RWPE2 (cell line): ENCODE data around the gene PER1.
"Not testable (repeated sequence)": the region's sequence is repeated elsewhere in the genome, so short reads cannot be mapped to it uniquely, and the experiment has no call there.

ENCODE experiments used
- ATAC-seq: fragments of 200-7000 bp; cut with Tn5 transposase; 3 replicates; pipeline ENCODE4 v1.9.1; 2021; ENCODE audit warnings: low read depth
- DNase-seq: peaks from one replicate; pipeline ENCODE4 v3.0.0-alpha.2; 2020; ENCODE audit warnings: low spot score
- H3K27ac ChIP-seq: fragments of 450-650 bp; 2 replicates; pipeline ENCODE4 v1.5.1; 2017; ENCODE audit warnings: mild to moderate bottlenecking; ENCODE audit not compliant: poor library complexity, severe bottlenecking
- H3K27me3 ChIP-seq: fragments of 250-450 bp; sonication (Bioruptor Pico); 2 replicates; pipeline ENCODE4 v1.5.1; 2021; ENCODE audit warnings: mild to moderate bottlenecking, moderate library complexity; ENCODE audit not compliant: insufficient read depth, poor library complexity, severe bottlenecking
- H3K36me3 ChIP-seq: fragments of 250-450 bp; sonication (Bioruptor Pico); 2 replicates; pipeline ENCODE4 v1.5.1; 2020; ENCODE audit warnings: low read depth, mild to moderate bottlenecking, moderate library complexity
- H3K4me1 ChIP-seq: fragments of 250-450 bp; sonication (Bioruptor Pico); 2 replicates; pipeline ENCODE4 v1.5.1; 2021; ENCODE audit warnings: mild to moderate bottlenecking, moderate library complexity; ENCODE audit not compliant: insufficient read depth, poor library complexity, severe bottlenecking
- H3K4me3 ChIP-seq: fragments of 250-450 bp; sonication (Bioruptor Pico); 2 replicates; pipeline ENCODE4 v1.5.1; 2021; ENCODE audit warnings: mild to moderate bottlenecking, moderate library complexity; ENCODE audit not compliant: severe bottlenecking
- H3K9me3 ChIP-seq: fragments of 250-450 bp; sonication (Bioruptor Pico); 2 replicates; pipeline ENCODE4 v1.5.1; 2021; ENCODE audit warnings: mild to moderate bottlenecking, moderate library complexity; ENCODE audit not compliant: severe bottlenecking
- TF ChIP-seq, protein P1 (sequence below): fragments of 450-650 bp; IDR thresholded peaks from one replicate; pipeline ENCODE4 v1.5.1; 2017; ENCODE audit warnings: mild to moderate bottlenecking, moderate library complexity; ENCODE audit not compliant: poor library complexity, severe bottlenecking

The PER1 gene

DNA sequence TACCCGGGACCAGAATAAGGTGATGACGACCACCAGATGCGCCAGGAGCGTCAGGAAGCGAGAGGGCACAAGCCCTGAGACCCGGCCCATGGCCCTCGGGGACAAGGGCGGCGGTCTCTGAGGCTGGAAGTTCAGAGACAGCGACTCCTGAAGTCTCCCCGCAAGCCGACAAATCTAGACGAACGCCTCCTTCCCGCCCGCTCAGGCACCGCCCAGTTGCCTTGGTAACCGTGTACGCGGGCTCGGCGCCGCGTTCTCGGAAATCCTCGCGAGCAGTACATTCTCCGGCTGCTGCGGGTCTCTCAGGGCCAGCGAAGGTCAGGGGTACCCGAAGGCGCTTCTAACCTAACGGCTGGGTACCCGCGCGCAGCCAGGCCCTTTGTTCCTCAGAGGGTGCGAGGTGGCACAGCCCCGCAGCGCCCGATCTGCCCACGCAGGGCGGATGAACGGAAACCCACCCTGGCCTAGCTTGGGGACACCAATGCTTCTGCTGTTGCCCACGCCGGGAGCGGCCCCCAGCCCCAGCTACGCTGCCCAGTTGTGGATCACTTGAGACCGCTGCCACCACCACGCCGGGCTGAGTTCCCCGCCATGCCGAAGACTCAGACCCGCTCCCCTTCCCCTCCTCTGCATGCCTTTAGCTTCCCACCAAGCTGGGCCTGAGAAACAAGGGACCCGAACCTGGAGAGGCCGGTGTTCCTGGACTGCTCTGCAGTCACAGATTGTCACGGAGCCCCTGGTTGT lies 24.2 kb upstream of the PER1 start, which contains the start of gene TMEM107:
Gene TMEM107, minus strand, starts transcription at position 184 of the 744 bp plus-strand sequence. Its CDS starts 94 bp downstream, at position 90.
- Histone ChIP-seq H3K4me1 (peaks cover 8% of the 10 kb centered on the region), H3K4me3 (peak within 1 kb of the TSS; percentile 52), H3K27ac (peak within 1 kb of the TSS; percentile 82), H3K36me3 (no peaks in the 10 kb centered on the region), H3K27me3 (no peaks in the 10 kb centered on the region), H3K9me3 (no peaks in the 10 kb centered on the region)
- peak; percentile 91 for DNase-seq
- peak; percentile 71 for ATAC-seq
- TF ChIP-seq, protein P1, sequence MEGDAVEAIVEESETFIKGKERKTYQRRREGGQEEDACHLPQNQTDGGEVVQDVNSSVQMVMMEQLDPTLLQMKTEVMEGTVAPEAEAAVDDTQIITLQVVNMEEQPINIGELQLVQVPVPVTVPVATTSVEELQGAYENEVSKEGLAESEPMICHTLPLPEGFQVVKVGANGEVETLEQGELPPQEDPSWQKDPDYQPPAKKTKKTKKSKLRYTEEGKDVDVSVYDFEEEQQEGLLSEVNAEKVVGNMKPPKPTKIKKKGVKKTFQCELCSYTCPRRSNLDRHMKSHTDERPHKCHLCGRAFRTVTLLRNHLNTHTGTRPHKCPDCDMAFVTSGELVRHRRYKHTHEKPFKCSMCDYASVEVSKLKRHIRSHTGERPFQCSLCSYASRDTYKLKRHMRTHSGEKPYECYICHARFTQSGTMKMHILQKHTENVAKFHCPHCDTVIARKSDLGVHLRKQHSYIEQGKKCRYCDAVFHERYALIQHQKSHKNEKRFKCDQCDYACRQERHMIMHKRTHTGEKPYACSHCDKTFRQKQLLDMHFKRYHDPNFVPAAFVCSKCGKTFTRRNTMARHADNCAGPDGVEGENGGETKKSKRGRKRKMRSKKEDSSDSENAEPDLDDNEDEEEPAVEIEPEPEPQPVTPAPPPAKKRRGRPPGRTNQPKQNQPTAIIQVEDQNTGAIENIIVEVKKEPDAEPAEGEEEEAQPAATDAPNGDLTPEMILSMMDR: no peak

DNA sequence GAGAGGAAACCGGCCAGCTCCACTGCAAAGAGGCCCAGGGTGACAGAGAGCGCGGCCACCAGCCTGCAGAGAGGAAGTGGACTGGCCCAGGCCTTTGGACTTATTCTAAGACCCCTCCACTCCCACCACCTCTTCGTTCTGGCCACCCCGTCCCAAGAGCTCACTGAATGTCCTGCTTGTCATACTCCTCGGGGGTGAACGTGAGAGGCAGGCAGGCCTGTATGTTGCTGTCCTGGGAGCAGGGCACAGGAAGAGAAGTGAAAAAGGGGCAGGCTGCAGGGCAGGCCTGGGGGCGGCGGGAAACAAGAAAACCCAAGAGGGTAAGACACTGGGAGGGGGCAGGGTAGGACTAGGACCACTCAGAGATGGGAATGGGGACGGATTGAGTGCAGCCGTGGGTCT lies 23.6 kb upstream of the PER1 start:
- DNase-seq: no peak
- Histone ChIP-seq H3K4me3 (peak overlapping the region; percentile 52), H3K9me3 (no peaks in the 10 kb centered on the region), H3K27me3 (no peaks in the 10 kb centered on the region), H3K4me1 (peaks cover 8% of the 10 kb centered on the region), H3K27ac (peak overlapping the region; percentile 82), H3K36me3 (no peaks in the 10 kb centered on the region)
- TF ChIP-seq, protein P1: no peak
- peak; percentile 13 for ATAC-seq

DNA sequence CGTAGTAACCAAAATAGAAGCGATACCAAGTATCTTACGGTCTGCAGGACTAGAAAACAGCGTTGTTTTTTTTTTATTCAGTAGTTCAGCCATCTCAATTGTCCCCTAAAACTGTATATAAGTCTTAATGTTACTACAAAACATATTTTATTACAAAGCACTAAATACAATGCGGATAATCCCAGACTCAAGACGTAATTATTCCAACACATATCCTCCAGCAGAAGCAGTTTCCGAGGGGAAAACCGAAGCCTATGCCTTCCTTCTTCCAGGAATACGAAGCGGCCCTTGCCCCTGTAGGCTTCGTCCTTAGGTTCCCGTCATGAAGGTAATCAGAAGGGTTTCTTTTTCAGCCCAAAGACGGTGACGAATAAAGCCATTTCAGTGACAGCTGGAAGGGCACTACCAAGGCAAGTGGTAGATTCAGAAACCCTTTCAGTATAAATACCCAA lies 21.7 kb upstream of the PER1 start:
- no peak for DNase-seq
- Histone ChIP-seq H3K4me1 (peaks cover 8% of the 10 kb centered on the region), H3K4me3 (peak overlapping the region; percentile 41), H3K9me3 (no peaks in the 10 kb centered on the region), H3K27ac (peak overlapping the region; percentile 82), H3K36me3 (no peaks in the 10 kb centered on the region), H3K27me3 (no peaks in the 10 kb centered on the region)
- ATAC-seq: 0 out of 3 replicates have a peak, but pooled peaks have one; percentile 9
- TF ChIP-seq, protein P1: no peak

DNA sequence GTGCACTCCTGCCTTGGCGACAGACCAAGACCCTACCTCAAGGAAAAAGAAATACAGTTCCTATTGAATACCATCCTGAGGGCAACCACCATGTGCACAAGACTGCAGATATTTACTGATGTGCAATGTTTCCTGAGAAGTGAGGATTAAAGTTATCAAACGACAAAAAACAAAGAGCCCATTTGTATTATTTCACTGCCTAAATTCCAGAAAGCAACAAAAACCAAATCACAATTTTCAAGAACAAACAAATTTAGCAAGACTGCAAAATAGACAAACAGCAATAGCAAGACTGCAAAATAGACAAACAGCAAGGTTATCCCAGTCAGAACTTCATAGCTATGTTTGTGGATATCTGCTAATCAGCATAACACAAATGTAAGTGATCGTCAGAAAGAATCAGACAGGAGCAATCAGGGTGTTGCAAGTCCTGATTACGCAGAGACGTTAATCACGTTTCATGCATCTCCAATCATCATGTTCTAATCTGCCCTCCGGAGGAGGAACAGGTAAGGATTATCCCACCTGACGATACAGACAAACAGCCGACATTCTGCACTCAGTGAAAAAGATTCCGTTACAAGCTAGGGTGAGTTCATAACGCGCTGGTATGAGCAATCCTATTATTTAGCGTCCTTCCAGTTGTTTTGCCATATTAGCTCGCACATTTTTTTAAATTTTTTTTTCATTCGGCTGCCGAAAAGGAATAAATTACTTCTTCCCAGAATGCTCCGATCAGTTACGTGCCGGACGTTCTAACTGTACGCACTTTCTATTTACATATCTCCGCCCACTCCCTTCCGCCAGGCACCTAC lies 21.1 kb upstream of the PER1 start:
- ATAC-seq: peak; percentile 76
- no peaks in the 10 kb centered on the region for H3K9me3 ChIP-seq
- TF ChIP-seq, protein P1: no peak
- peaks cover 8% of the 10 kb centered on the region for H3K4me1 ChIP-seq
- H3K36me3 ChIP-seq: no peaks in the 10 kb centered on the region
- no peaks in the 10 kb centered on the region for H3K27me3 ChIP-seq
- H3K27ac ChIP-seq: peak overlapping the region; percentile 82
- peak overlapping the region; percentile 41 for H3K4me3 ChIP-seq
- DNase-seq: peak; percentile 80

DNA sequence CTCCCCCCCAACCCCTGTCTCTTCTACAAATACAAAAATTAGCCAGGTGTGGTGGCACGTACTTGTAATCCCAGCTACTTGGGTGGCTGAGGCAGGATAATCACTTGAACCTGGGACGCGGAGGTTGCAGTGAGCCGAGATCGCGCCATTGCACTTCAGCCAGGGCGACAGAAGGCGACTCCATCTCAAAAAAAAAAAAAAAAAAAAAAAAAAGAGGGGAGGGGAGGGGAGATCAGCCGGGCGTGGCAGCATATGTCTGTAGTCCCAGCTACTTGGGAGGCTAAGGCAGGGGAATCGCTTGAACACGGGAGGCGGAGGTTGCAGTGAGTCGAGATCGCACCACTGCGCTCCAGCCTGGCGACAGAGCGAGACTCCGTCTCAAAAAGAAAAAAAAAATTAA lies 18.0 kb upstream of the PER1 start:
- H3K9me3 ChIP-seq, H3K27ac ChIP-seq, H3K36me3 ChIP-seq, H3K4me1 ChIP-seq, ATAC-seq, DNase-seq, H3K4me3 ChIP-seq, H3K27me3 ChIP-seq: not testable (repeated sequence)
